PC-9 (cell line): Measurements from ENCODE around the gene RBP4.

Source experiments
- CTCF ChIP-seq: fragments of 200-600 bp; sonication (generic); conservative IDR thresholded peaks from 2 replicates; pipeline ENCODE4 v1.6.1; 2017; ENCODE audit warnings: mixed run types, antibody characterized with exemption, mild to moderate bottlenecking, moderate library complexity
- EZH2 ChIP-seq: fragments of 200-600 bp; sonication (generic); IDR thresholded peaks from 2 replicates; pipeline ENCODE4 v1.8.0; 2017; ENCODE audit warnings: antibody characterized with exemption, low read depth

GRCh38 chr10:93598157-93598556 is 2.9 kb downstream of the RBP4 start:
- no peak for TF ChIP-seq CTCF
- TF ChIP-seq EZH2 = no peak
